ENCODE results near the gene GRIK4.

Gene GRIK4

GRCh38 chr11:120792306-120792705, 280.8 kb downstream of the GRIK4 start:
- no peak for DNase-seq (ENCODE audit: insufficient read length)
- no peak for FAIRE-seq
- TF ChIP-seq TAF1 (IDR thresholded peaks at IDR 0.05; ENCODE audit: borderline replicate concordance, low read depth, low read length), result no peak
- TF ChIP-seq POLR2A (IDR thresholded peaks at IDR 0.05; ENCODE audit: low read depth, low read length), result no peak
- no peak for TF ChIP-seq POLR2AphosphoS5 (IDR thresholded peaks at IDR 0.05; ENCODE audit: low read depth, low read length)

DNA sequence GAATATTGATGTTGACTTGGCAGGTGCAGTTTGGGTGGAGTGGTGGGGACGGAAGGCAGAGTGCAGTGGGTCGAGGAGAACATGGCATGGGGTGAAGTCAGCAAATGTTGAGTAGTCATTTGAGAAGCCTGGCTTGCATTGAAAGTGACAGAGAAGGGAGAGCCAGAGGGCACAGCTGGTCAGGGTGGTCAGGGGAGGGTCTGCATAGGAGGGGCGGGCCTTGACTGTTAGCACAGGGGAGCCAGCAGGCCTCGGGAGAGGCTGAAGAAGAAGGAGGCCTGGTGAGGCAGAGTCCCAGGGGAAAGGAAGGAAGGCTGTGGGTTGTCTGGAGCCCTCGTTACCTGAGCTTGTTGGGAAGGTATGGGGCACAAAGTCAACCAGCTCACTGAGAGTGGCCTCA, 281.6 kb downstream of the GRIK4 start:
- DNase-seq (ENCODE audit: insufficient read length) (no peak), FAIRE-seq (no peak)
- TF ChIP-seq TAF1 (IDR thresholded peaks at IDR 0.05; ENCODE audit: borderline replicate concordance, low read depth, low read length) (no peak), POLR2AphosphoS5 (IDR thresholded peaks at IDR 0.05; ENCODE audit: low read depth, low read length) (no peak), POLR2A (IDR thresholded peaks at IDR 0.05; ENCODE audit: low read depth, low read length) (no peak)

DNA sequence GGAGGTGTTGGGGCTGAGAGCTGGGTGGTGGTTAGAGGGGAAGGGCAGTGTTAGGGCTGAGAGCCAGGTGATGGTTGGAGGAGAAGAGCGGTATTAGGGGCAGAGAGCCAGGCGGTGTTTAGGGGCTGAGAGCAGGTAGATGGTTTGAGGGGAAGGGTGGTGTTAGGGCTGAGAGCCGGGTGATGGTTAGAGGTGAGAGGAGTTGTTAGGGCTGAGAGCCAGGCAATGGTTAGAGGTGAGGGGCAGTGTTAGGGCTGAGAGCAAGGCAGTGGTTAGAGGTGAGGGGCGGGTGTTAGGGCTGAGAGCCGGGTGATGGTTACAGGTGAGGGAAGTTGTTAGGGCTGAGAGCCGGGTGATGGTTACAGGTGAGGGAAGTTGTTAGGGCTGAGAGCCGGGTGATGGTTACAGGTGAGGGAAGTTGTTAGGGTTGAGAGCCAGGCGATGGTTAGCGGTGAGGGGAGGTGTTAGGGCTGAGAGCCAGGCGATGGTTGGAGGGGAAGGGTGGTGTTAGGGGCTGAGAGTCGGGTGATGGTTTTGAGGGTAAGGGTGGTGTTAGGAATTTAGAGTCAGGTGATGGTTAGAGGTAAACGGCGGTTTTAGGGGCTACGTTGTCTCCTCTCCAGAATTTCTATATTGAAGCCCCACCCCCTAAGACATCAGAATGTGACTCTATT, 282.4 kb downstream of the GRIK4 start:
- no peak for FAIRE-seq

GRCh38 chr11:120794748-120795147, 283.2 kb downstream of the GRIK4 start:
- no peak for DNase-seq (ENCODE audit: insufficient read length)
- FAIRE-seq, result no peak
- no peak for TF ChIP-seq POLR2A (IDR thresholded peaks at IDR 0.05; ENCODE audit: low read depth, low read length)
- TF ChIP-seq POLR2AphosphoS5 (IDR thresholded peaks at IDR 0.05; ENCODE audit: low read depth, low read length), result no peak
- TF ChIP-seq TAF1 (IDR thresholded peaks at IDR 0.05; ENCODE audit: borderline replicate concordance, low read depth, low read length), result no peak

More for the DNA sequence above, 282.4 kb downstream of the GRIK4 start:
- TF ChIP-seq POLR2A (IDR thresholded peaks at IDR 0.05; ENCODE audit: low read depth, low read length) (no peak), POLR2AphosphoS5 (IDR thresholded peaks at IDR 0.05; ENCODE audit: low read depth, low read length) (no peak), TAF1 (IDR thresholded peaks at IDR 0.05; ENCODE audit: borderline replicate concordance, low read depth, low read length) (no peak)
- no peak for DNase-seq (ENCODE audit: insufficient read length)

GRCh38 chr11:120795185-120795584, 283.6 kb downstream of the GRIK4 start:
- no peak for FAIRE-seq
- no peak for DNase-seq (ENCODE audit: insufficient read length)
- no peak for TF ChIP-seq POLR2AphosphoS5 (IDR thresholded peaks at IDR 0.05; ENCODE audit: low read depth, low read length)
- TF ChIP-seq POLR2A (IDR thresholded peaks at IDR 0.05; ENCODE audit: low read depth, low read length), result no peak
- TF ChIP-seq TAF1 (IDR thresholded peaks at IDR 0.05; ENCODE audit: borderline replicate concordance, low read depth, low read length), result no peak

GRCh38 chr11:120797143-120797542, 285.6 kb downstream of the GRIK4 start:
- TF ChIP-seq POLR2AphosphoS5 (IDR thresholded peaks at IDR 0.05; ENCODE audit: low read depth, low read length), result no peak
- TF ChIP-seq TAF1 (IDR thresholded peaks at IDR 0.05; ENCODE audit: borderline replicate concordance, low read depth, low read length), result no peak
- no peak for TF ChIP-seq POLR2A (IDR thresholded peaks at IDR 0.05; ENCODE audit: low read depth, low read length)
- FAIRE-seq, result no peak
- no peak for DNase-seq (ENCODE audit: insufficient read length)

GRCh38 chr11:120798854-120799253, 287.3 kb downstream of the GRIK4 start:
- no peak for FAIRE-seq
- DNase-seq (ENCODE audit: insufficient read length), result no peak
- TF ChIP-seq POLR2AphosphoS5 (IDR thresholded peaks at IDR 0.05; ENCODE audit: low read depth, low read length), result no peak
- TF ChIP-seq TAF1 (IDR thresholded peaks at IDR 0.05; ENCODE audit: borderline replicate concordance, low read depth, low read length), result no peak
- TF ChIP-seq POLR2A (IDR thresholded peaks at IDR 0.05; ENCODE audit: low read depth, low read length), result no peak

- FAIRE-seq, result no peak
These were observed 288.7 kb downstream of the GRIK4 start for GRCh38 chr11:120800206-120800605.

DNA sequence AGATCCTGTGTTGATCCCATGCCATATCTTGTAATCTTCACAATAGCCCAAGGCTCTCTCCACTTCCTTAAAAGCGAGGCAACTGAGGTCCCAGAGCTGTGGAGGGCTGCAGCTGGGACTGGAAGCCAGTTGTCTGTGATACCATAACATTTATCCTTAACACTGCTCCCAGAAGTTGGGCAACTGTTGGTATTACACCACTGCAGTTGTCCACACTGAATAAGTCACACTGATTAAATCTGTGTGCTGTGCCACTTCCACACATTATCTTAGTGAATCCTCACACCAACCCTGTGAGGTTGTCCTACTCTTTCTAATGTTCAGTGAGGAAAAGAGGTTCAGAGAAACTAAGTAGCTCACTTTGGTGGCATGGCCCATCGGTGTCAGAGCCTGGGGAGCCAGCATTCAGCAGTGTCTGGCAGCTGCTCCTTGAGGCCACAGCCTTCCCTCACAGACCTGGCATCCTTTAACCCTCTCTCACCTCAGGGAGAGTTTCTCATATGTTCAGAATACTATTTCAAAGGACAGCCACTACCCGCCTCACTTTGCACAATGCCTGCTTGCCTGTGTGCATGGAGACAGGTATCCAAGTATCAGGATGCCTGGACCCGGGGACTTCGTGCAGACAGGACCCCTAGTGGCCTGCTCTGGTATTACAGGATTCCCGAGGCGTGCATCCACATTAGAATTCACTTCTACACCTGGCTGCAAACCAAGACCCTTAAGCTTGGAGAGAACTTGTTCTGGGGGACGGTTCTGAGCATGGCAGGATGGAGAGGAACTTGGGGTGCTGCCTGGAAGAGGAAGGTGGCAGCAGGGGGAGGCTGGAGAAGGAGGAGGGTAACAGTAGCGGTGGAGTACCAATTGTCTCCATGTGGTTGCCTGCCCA, 290.5 kb downstream of the GRIK4 start:
- TF ChIP-seq TAF1 (IDR thresholded peaks at IDR 0.05; ENCODE audit: borderline replicate concordance, low read depth, low read length), result no peak
- no peak for TF ChIP-seq POLR2AphosphoS5 (IDR thresholded peaks at IDR 0.05; ENCODE audit: low read depth, low read length)
- no peak for TF ChIP-seq POLR2A (IDR thresholded peaks at IDR 0.05; ENCODE audit: low read depth, low read length)
- DNase-seq (ENCODE audit: insufficient read length) (peak; percentile 41), FAIRE-seq (peak; percentile 97)

More at GRCh38 chr11:120800206-120800605, 288.7 kb downstream of the GRIK4 start:
- no peak for TF ChIP-seq POLR2AphosphoS5 (IDR thresholded peaks at IDR 0.05; ENCODE audit: low read depth, low read length)
- TF ChIP-seq POLR2A (IDR thresholded peaks at IDR 0.05; ENCODE audit: low read depth, low read length), result no peak
- TF ChIP-seq TAF1 (IDR thresholded peaks at IDR 0.05; ENCODE audit: borderline replicate concordance, low read depth, low read length), result no peak
- DNase-seq (ENCODE audit: insufficient read length), result no peak

- TF ChIP-seq POLR2A (IDR thresholded peaks at IDR 0.05; ENCODE audit: low read depth, low read length), result no peak
- TF ChIP-seq POLR2AphosphoS5 (IDR thresholded peaks at IDR 0.05; ENCODE audit: low read depth, low read length), result no peak
- no peak for TF ChIP-seq TAF1 (IDR thresholded peaks at IDR 0.05; ENCODE audit: borderline replicate concordance, low read depth, low read length)
- DNase-seq (ENCODE audit: insufficient read length) (no peak), FAIRE-seq (peak; percentile 48)
These were observed 294.5 kb downstream of the GRIK4 start for GRCh38 chr11:120805960-120806555.

DNA sequence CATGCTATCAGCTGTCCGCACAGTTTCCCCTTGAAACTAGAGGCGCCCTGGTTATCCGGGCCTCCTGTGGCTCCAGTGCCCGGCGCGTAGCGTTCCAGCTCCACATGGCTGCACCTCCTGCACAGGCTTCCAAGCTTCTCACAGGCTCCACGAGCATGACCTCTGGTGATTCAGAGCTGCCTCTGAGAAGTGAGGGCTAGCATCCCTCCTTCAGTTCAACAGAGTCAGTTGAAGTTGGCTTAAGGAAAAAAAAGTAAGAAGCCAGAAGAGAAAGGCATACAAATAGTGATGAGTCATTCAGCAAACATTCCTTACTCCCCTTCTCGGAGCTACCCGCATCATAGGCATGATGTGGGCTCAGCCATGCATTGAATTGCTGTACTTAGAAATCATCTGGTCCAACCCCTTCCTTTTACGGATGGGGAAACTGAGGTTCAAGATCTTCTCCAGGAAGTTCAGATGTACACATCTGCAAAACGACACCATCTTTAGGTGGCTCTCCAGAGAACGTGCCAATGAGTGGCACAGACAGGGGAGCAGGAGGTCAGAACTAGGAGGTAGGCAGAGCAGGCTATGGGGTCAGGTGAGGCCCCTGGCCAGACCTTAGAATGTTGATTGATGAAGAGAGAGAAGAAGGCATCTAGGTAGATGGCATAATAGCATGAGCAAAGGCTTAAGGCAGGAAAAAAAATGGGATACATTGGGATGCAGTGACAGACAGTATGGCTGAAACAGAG, 296.0 kb downstream of the GRIK4 start:
- no peak for FAIRE-seq
- no peak for TF ChIP-seq POLR2AphosphoS5 (IDR thresholded peaks at IDR 0.05; ENCODE audit: low read depth, low read length)
- TF ChIP-seq POLR2A (IDR thresholded peaks at IDR 0.05; ENCODE audit: low read depth, low read length), result no peak
- no peak for TF ChIP-seq TAF1 (IDR thresholded peaks at IDR 0.05; ENCODE audit: borderline replicate concordance, low read depth, low read length)
- DNase-seq (ENCODE audit: insufficient read length), result no peak

Data from GM12892 (cell line).